Thyroid gland (tissue), 4 donors: Measurements from ENCODE around the gene PPP1R13B.

Source experiments
- CTCF ChIP-seq, 6 experiments: fragments of 200-600 bp in 3 of 6; fragments of 450-650 bp in 3 of 6; sonication (generic) in 3 of 6; IDR thresholded peaks; one replicate each; pipeline ENCODE4 v1.5.1; 2016 to 2019; ENCODE audit warnings: antibody characterized with exemption in 6 of 6, mild to moderate bottlenecking in 2 of 6, inconsistent platforms in 1 of 6, moderate library complexity in 1 of 6
- POLR2A ChIP-seq, 2 donors: fragments of 450-650 bp; IDR thresholded peaks; one replicate each; pipeline ENCODE4 v1.6.1; 2017; ENCODE audit warnings: antibody characterized with exemption in 2 of 2, mild to moderate bottlenecking in 2 of 2, moderate library complexity in 1 of 2

- TF ChIP-seq CTCF (IDR thresholded peaks at IDR 0.05) (no peak), POLR2A (IDR thresholded peaks at IDR 0.05) (no peak)
Observed at GRCh38 chr14:103846543-103847450, 578 bp downstream of the PPP1R13B start.
